ENCODE data around the gene CST3. TPM values are rescaled to one million over a fixed set of nuclear protein-coding genes. Genes with fewer than 3 reads are reported as not detected.

CST3 gene
- total RNA-seq, 1 donor from 2014 or later, result 50.1 TPM

DNA sequence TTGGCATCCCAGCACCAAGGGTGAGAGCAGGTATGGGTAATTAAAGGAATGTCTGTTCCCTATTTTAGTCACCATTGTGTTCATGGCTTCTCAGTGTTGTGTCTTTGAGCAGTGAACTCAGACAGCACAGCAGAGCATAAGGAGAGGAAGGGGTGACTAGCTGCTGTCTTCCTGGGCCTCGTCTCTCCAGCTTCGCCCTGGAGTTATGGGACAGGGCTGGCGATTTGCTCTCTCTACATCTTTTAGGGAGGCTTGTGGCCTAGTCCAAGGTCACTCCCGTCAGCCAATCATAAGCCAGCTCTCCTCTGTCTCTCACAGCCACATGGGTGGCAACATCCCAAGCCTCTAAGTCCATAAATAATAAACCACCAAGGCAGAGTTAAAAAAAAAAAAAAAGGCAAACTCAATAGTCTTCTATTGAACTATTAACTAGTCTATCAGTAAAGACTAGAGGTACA is 7.3 kb downstream of the CST3 start:
- H3K9me3 ChIP-seq (ENCODE audit: control insufficient read depth in 3 of 3, low read length in 3 of 3), result no peaks in the 10 kb centered on the region
- peak overlapping the region; percentile 43 for H3K27ac ChIP-seq (ENCODE audit: low read depth, low read length)
- peaks cover 55 to 67% (median 61%) of the 10 kb centered on the region in 3 donors for H3K4me1 ChIP-seq (ENCODE audit: control insufficient read depth in 3 of 3, insufficient read depth in 3 of 3, low read length in 3 of 3)
- no peak overlapping the region for H3K9ac ChIP-seq (ENCODE audit: low read depth in 1 of 3, low read length in 3 of 3)
- H3K36me3 ChIP-seq (ENCODE audit: control insufficient read depth in 3 of 3, insufficient read depth in 3 of 3, low read length in 3 of 3), result peaks cover 15 to 23% (median 18%) of the 10 kb centered on the region in 3 donors
- H3K27me3 ChIP-seq (ENCODE audit: control insufficient read depth in 3 of 3, insufficient read depth in 3 of 3, low read length in 3 of 3), result no peaks in the 10 kb centered on the region
- no peak overlapping the region for H3K4me3 ChIP-seq (ENCODE audit: low read length in 3 of 3)

DNA sequence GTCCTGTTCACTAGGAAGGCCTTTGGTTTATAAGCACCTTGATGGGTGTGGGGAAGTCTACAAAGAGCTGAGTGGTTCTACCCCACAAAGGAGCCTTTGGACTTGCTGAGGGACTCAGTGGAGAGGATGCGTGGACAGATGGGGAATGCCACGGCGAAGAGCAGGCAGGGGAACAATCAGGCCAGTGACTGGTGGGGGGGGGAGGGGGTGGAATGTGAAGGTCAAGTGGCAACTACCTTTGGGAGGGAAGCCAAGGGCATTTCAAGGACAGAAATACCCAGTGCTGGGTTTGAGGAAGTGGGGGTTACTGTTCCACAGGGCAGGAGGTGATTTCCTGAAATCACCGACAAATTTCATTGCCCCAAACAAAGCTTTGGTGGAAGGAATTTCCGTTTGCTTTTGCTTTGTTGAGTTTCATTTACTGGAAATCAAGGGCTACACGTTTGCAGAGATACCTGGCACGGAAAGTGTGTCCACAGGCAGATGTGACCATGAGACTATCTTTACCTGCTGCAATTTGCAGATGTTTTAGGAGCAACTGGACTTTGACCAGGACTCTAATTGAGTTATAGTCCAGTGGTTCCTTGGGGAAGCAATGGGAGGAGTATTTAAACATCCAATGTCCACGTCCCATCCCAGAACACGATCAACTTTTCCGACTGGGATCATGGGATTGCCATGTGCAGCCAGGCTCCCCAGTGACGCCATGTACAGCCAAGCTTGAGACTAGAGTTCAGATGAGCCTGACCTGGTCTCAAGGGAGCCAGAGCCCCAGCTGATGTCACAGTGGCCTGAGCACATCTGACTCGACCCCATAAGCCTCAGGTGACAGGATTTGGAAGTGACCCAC is 8.0 kb downstream of the CST3 start:
- Histone ChIP-seq H3K4me1 (ENCODE audit: control insufficient read depth in 3 of 3, insufficient read depth in 3 of 3, low read length in 3 of 3) (peaks cover 48 to 60% (median 55%) of the 10 kb centered on the region in 3 donors), H3K4me3 (ENCODE audit: low read length in 3 of 3) (no peak overlapping the region), H3K27ac (ENCODE audit: low read depth, low read length) (peak overlapping the region; percentile 60), H3K27me3 (ENCODE audit: control insufficient read depth in 3 of 3, insufficient read depth in 3 of 3, low read length in 3 of 3) (no peaks in the 10 kb centered on the region), H3K36me3 (ENCODE audit: control insufficient read depth in 3 of 3, insufficient read depth in 3 of 3, low read length in 3 of 3) (peaks cover 14 to 20% (median 18%) of the 10 kb centered on the region in 3 donors), H3K9ac (ENCODE audit: low read depth in 1 of 3, low read length in 3 of 3) (no peak overlapping the region), H3K9me3 (ENCODE audit: control insufficient read depth in 3 of 3, low read length in 3 of 3) (no peaks in the 10 kb centered on the region)

DNA sequence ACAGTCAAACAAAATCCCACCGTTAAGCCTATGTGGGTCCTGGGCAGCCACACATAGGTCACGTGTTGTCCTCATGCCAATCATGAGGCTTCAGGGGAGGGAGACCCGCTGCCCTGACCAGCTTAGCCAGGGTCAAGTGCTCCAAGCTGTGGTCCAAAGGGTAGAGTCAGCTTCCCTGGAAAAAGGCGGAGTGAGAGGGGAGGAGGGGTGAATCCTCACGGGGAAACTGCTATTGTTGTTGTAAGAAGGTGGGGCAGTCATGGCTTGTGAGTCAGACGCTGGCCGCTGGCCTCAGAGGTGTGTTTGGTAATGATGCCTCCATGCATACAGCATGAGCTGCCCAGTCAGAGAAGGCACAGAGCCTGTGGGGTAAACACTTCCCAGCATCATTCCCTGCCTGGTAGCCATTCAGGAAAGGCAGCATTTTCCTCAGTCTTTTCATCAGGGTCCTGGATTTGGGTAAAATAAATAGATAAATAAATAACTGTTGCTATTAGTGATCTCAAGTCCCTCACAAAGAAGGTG is 8.7 kb downstream of the CST3 start:
- H3K36me3 ChIP-seq (ENCODE audit: control insufficient read depth in 3 of 3, insufficient read depth in 3 of 3, low read length in 3 of 3), result peaks cover 11 to 18% (median 16%) of the 10 kb centered on the region in 3 donors
- H3K9ac ChIP-seq (ENCODE audit: low read depth in 1 of 3, low read length in 3 of 3), result no peak overlapping the region
- no peaks in the 10 kb centered on the region for H3K9me3 ChIP-seq (ENCODE audit: control insufficient read depth in 3 of 3, low read length in 3 of 3)
- no peaks in the 10 kb centered on the region for H3K27me3 ChIP-seq (ENCODE audit: control insufficient read depth in 3 of 3, insufficient read depth in 3 of 3, low read length in 3 of 3)
- peak overlapping the region; percentile 60 for H3K27ac ChIP-seq (ENCODE audit: low read depth, low read length)
- H3K4me3 ChIP-seq (ENCODE audit: low read length in 3 of 3), result no peak overlapping the region
- H3K4me1 ChIP-seq (ENCODE audit: control insufficient read depth in 3 of 3, insufficient read depth in 3 of 3, low read length in 3 of 3), result peaks cover 41 to 53% (median 48%) of the 10 kb centered on the region in 3 donors

DNA sequence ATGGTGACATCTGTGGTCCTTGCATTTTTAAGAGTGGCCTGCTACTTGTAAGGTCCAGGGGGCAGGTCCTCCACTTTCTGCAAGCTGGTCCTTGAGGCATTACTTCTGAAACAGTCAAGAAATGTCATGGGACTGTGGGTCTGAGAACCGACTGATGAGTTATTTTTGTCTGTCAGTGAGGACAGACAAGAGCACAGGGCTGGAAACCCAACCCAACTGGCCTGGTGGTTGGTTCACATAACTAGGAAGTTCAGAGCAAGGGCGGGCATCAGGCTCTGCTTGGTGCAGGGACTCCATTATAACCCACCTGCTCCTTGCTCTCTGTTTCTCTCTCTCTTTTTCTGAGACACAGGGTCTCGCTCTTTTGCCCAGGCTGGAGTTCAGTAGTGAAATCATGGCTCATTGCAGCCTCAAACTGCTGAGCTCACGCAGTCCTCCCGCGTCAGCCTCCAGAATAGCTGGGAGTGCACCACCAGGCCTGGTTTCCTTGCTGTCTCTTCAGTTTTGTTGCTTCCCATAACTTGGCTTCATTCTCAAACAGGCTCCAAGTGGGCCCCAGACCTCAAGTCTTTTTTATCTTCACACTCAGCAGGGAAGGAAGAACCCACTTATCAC is 9.2 kb downstream of the CST3 start:
- Histone ChIP-seq H3K4me1 (ENCODE audit: control insufficient read depth in 3 of 3, insufficient read depth in 3 of 3, low read length in 3 of 3) (peaks cover 35 to 47% (median 42%) of the 10 kb centered on the region in 3 donors), H3K27ac (ENCODE audit: low read depth, low read length) (peak overlapping the region; percentile 60), H3K36me3 (ENCODE audit: control insufficient read depth in 3 of 3, insufficient read depth in 3 of 3, low read length in 3 of 3) (peaks cover 10 to 14% (median 11%) of the 10 kb centered on the region in 3 donors), H3K9me3 (ENCODE audit: control insufficient read depth in 3 of 3, low read length in 3 of 3) (no peaks in the 10 kb centered on the region), H3K4me3 (ENCODE audit: low read length in 3 of 3) (no peak overlapping the region), H3K9ac (ENCODE audit: low read depth in 1 of 3, low read length in 3 of 3) (peak overlapping the region in 1 of 3 donors; percentile 3), H3K27me3 (ENCODE audit: control insufficient read depth in 3 of 3, insufficient read depth in 3 of 3, low read length in 3 of 3) (no peaks in the 10 kb centered on the region)

- H3K9me3 ChIP-seq (ENCODE audit: control insufficient read depth in 3 of 3, low read length in 3 of 3), result no peaks in the 10 kb centered on the region
- H3K36me3 ChIP-seq (ENCODE audit: control insufficient read depth in 3 of 3, insufficient read depth in 3 of 3, low read length in 3 of 3), result peaks cover 2 to 5% (median 2%) of the 10 kb centered on the region in 3 donors
- H3K4me3 ChIP-seq (ENCODE audit: low read length in 3 of 3), result no peak overlapping the region
- H3K27me3 ChIP-seq (ENCODE audit: control insufficient read depth in 3 of 3, insufficient read depth in 3 of 3, low read length in 3 of 3), result no peaks in the 10 kb centered on the region
- no peak overlapping the region for H3K9ac ChIP-seq (ENCODE audit: low read depth in 1 of 3, low read length in 3 of 3)
- peaks cover 29 to 41% (median 39%) of the 10 kb centered on the region in 3 donors for H3K4me1 ChIP-seq (ENCODE audit: control insufficient read depth in 3 of 3, insufficient read depth in 3 of 3, low read length in 3 of 3)
- H3K27ac ChIP-seq (ENCODE audit: low read depth, low read length), result no peak overlapping the region
Measured at GRCh38 chr20:23627501-23627900, 10.3 kb downstream of the CST3 start.

DNA sequence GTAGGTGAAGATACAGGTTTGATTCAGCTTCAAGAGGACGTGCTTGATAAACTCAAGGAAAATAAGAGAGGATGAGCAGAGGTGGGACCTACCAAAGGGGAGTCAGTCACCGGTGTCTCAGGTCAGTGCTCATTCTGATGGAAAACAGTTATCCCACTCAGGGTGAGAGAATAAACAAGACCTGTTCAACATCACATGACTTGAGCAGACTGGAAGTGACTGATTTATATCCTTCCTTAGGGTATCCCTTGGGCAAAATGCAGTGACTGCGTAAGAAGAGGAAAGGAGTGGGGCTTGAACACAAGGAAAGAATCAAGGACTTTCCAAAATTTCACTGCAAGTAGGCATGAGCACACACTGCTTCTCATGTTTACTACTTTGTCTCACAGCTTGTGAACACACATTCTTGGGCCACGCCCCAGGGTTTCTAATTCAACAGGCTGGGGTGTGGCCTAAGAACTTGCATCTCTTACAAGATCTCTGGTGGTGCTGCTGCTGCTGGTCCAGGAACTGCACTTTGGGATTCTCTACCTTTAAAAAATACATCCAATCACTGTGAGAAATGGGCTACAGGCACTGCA is 11.6 kb downstream of the CST3 start:
- H3K9ac ChIP-seq (ENCODE audit: low read depth in 1 of 3, low read length in 3 of 3), result no peak overlapping the region
- peaks cover 27 to 36% (median 34%) of the 10 kb centered on the region in 3 donors for H3K4me1 ChIP-seq (ENCODE audit: control insufficient read depth in 3 of 3, insufficient read depth in 3 of 3, low read length in 3 of 3)
- H3K27ac ChIP-seq (ENCODE audit: low read depth, low read length), result no peak overlapping the region
- H3K27me3 ChIP-seq (ENCODE audit: control insufficient read depth in 3 of 3, insufficient read depth in 3 of 3, low read length in 3 of 3), result no peaks in the 10 kb centered on the region
- H3K4me3 ChIP-seq (ENCODE audit: low read length in 3 of 3), result no peak overlapping the region
- no peaks in the 10 kb centered on the region for H3K9me3 ChIP-seq (ENCODE audit: control insufficient read depth in 3 of 3, low read length in 3 of 3)
- peaks cover 0 to under 1% (median 0%) of the 10 kb centered on the region in 3 donors for H3K36me3 ChIP-seq (ENCODE audit: control insufficient read depth in 3 of 3, insufficient read depth in 3 of 3, low read length in 3 of 3)

- H3K9me3 ChIP-seq (ENCODE audit: control insufficient read depth in 3 of 3, low read length in 3 of 3), result no peaks in the 10 kb centered on the region
- no peak overlapping the region for H3K27ac ChIP-seq (ENCODE audit: low read depth, low read length)
- H3K4me1 ChIP-seq (ENCODE audit: control insufficient read depth in 3 of 3, insufficient read depth in 3 of 3, low read length in 3 of 3), result peaks cover 27 to 34% (median 33%) of the 10 kb centered on the region in 3 donors
- H3K4me3 ChIP-seq (ENCODE audit: low read length in 3 of 3), result no peak overlapping the region
- H3K27me3 ChIP-seq (ENCODE audit: control insufficient read depth in 3 of 3, insufficient read depth in 3 of 3, low read length in 3 of 3), result no peaks in the 10 kb centered on the region
- no peaks in the 10 kb centered on the region for H3K36me3 ChIP-seq (ENCODE audit: control insufficient read depth in 3 of 3, insufficient read depth in 3 of 3, low read length in 3 of 3)
- H3K9ac ChIP-seq (ENCODE audit: low read depth in 1 of 3, low read length in 3 of 3), result no peak overlapping the region
Measured at GRCh38 chr20:23625236-23625964, 12.4 kb downstream of the CST3 start.

GRCh38 chr20:23624324-23624691 is 13.4 kb downstream of the CST3 start:
- Histone ChIP-seq H3K9ac (ENCODE audit: low read depth in 1 of 3, low read length in 3 of 3) (no peak overlapping the region), H3K4me1 (ENCODE audit: control insufficient read depth in 3 of 3, insufficient read depth in 3 of 3, low read length in 3 of 3) (peaks cover 22 to 25% (median 23%) of the 10 kb centered on the region in 3 donors), H3K9me3 (ENCODE audit: control insufficient read depth in 3 of 3, low read length in 3 of 3) (no peaks in the 10 kb centered on the region), H3K4me3 (ENCODE audit: low read length in 3 of 3) (no peak overlapping the region), H3K27ac (ENCODE audit: low read depth, low read length) (no peak overlapping the region), H3K27me3 (ENCODE audit: control insufficient read depth in 3 of 3, insufficient read depth in 3 of 3, low read length in 3 of 3) (no peaks in the 10 kb centered on the region), H3K36me3 (ENCODE audit: control insufficient read depth in 3 of 3, insufficient read depth in 3 of 3, low read length in 3 of 3) (no peaks in the 10 kb centered on the region)

GRCh38 chr20:23623666-23624323 is 14.0 kb downstream of the CST3 start:
- Histone ChIP-seq H3K9ac (ENCODE audit: low read depth in 1 of 3, low read length in 3 of 3) (no peak overlapping the region), H3K36me3 (ENCODE audit: control insufficient read depth in 3 of 3, insufficient read depth in 3 of 3, low read length in 3 of 3) (no peaks in the 10 kb centered on the region), H3K9me3 (ENCODE audit: control insufficient read depth in 3 of 3, low read length in 3 of 3) (no peaks in the 10 kb centered on the region), H3K27me3 (ENCODE audit: control insufficient read depth in 3 of 3, insufficient read depth in 3 of 3, low read length in 3 of 3) (no peaks in the 10 kb centered on the region), H3K27ac (ENCODE audit: low read depth, low read length) (no peak overlapping the region), H3K4me1 (ENCODE audit: control insufficient read depth in 3 of 3, insufficient read depth in 3 of 3, low read length in 3 of 3) (peaks cover 18 to 21% (median 18%) of the 10 kb centered on the region in 3 donors), H3K4me3 (ENCODE audit: low read length in 3 of 3) (no peak overlapping the region)
